ENCODE measurements around the gene LRRC36. TPM values are rescaled to one million over a fixed set of nuclear protein-coding genes. Genes with fewer than 3 reads are reported as not detected.

LRRC36 gene
- total and polyA plus RNA-seq, 9 of the 15 experiments (the other 6 are each of a cell fraction or from before 2014, with no cell fraction given) = 0.09 to 0.40 (median 0.17) TPM; not detected in 1

GRCh38 chr16:67326472-67327309, at the start of gene LRRC36, which contains the start of gene KCTD19 (continued):
- 0 out of 2 replicates have a peak, but pooled peaks have one; percentile 14 for TF ChIP-seq MYC (IDR thresholded peaks at IDR 0.05; ENCODE audit: low read depth, low read length)
- TF ChIP-seq MYC (CRISPR knock-in tag; IDR thresholded peaks at IDR 0.05; ENCODE audit: borderline replicate concordance, low read depth) = no peak
- 0 out of 2 replicates have a peak, but pooled peaks have one; percentile 56 for TF ChIP-seq ZBTB40 (IDR thresholded peaks at IDR 0.05)
- TF ChIP-seq ZBTB40 (CRISPR knock-in tag; IDR thresholded peaks at IDR 0.05) = no peak
- 0 out of 2 replicates have a peak, but pooled peaks have one; percentile 61 for TF ChIP-seq SMARCC2 (IDR thresholded peaks at IDR 0.05; ENCODE audit: low read depth)
- peak; percentile 62 to 75 (median 72) for TF ChIP-seq CTCF (IDR thresholded peaks at IDR 0.05 in 2 of 3, conservative IDR thresholded peaks at IDR 0.05 in 1 of 3; ENCODE audit: insufficient read depth in 2 of 3, low read depth in 1 of 3, low read length in 3 of 3)
- TF ChIP-seq POLR2H (tag; IDR thresholded peaks at IDR 0.05; ENCODE audit: low read depth) = no peak
- peak; percentile 30 for TF ChIP-seq ARID1B (IDR thresholded peaks at IDR 0.05)
- TF ChIP-seq POLR2G (IDR thresholded peaks at IDR 0.05; ENCODE audit: low read depth, low read length) = peak; percentile 75
- TF ChIP-seq PML (IDR thresholded peaks at IDR 0.05; ENCODE audit: low read length) = no peak
- peak; percentile 68; the same call in 1 of the 2 replicates for TF ChIP-seq E2F1 (CRISPR knock-in tag; IDR thresholded peaks at IDR 0.05)
- peak; percentile 47; the same call in 1 of the 2 replicates for TF ChIP-seq CXXC5 (CRISPR knock-in tag; IDR thresholded peaks at IDR 0.05)

Measured in K562 (cell line).